Calu3 (cell line): ENCODE results near the gene LMTK2. TPM values are rescaled to one million over a fixed set of nuclear protein-coding genes. Genes with fewer than 3 reads are reported as not detected.

Experiments used
- BruUV-seq: library from RNA; stranded (reverse); fragments of 400-500 nt; replicated peaks from 2 replicates; lab custom pipeline; 2021; lab: Mats Ljungman, UMichigan
- CTCF ChIA-PET: fragments of 300-600 bp; sonication (Branson Sonifier 250); formaldehyde crosslinking; loops from one replicate; lab custom pipeline; 2022; ENCODE audit warnings: antibody characterized with exemption; lab: Charles Lee
- DNase-seq: peaks from one replicate; pipeline ENCODE4 v3.0.0; 2022
- H3K27ac Mint-ChIP-seq: one replicate; pipeline ENCODE4 v1.8.0; 2022; ENCODE audit warnings: mixed read lengths; ENCODE audit not compliant: unreplicated experiment
- H3K27me3 Mint-ChIP-seq: one replicate; pipeline ENCODE4 v1.8.0; 2022; ENCODE audit warnings: mixed read lengths; ENCODE audit not compliant: unreplicated experiment
- H3K36me3 Mint-ChIP-seq: one replicate; pipeline ENCODE4 v1.8.0; 2022; ENCODE audit warnings: mild to moderate bottlenecking, moderate library complexity, mixed read lengths; ENCODE audit not compliant: insufficient read depth, unreplicated experiment
- H3K4me1 Mint-ChIP-seq: one replicate; pipeline ENCODE4 v1.8.0; 2022; ENCODE audit warnings: mild to moderate bottlenecking, low read depth, mixed read lengths; ENCODE audit not compliant: unreplicated experiment
- H3K4me3 Mint-ChIP-seq: one replicate; pipeline ENCODE4 v1.8.0; 2022; ENCODE audit warnings: mild to moderate bottlenecking, low read depth, moderate library complexity, mixed read lengths; ENCODE audit not compliant: unreplicated experiment
- H3K9me3 Mint-ChIP-seq: one replicate; pipeline ENCODE4 v1.8.0; 2022; ENCODE audit warnings: low read depth, mixed read lengths; ENCODE audit not compliant: unreplicated experiment
- CTCF ChIP-seq: fragments of 200-600 bp; IDR thresholded peaks from one replicate; pipeline ENCODE4 v1.8.0; 2022; ENCODE audit warnings: antibody characterized with exemption; ENCODE audit not compliant: unreplicated experiment
- intact Hi-C: fragments of 100-400 bp; cut with micrococcal nuclease; formaldehyde crosslinking; loops from one replicate; pipeline ENCODE4 v1.10.0; 2022; ENCODE audit not compliant: unreplicated experiment
- total RNA-seq: library from RNA; stranded (reverse); gene quantifications from 2 replicates; pipeline ENCODE4 v1.2.3, GENCODE V29; 2022

LMTK2 gene
- total RNA-seq, 1 experiment from 2014 or later = 29.9 TPM

- no peak overlapping the region for H3K27ac Mint-ChIP-seq
- no TSS peak for BruUV-seq
Measured at GRCh38 chr7:98126311-98127142, 19.9 kb downstream of the LMTK2 start.

GRCh38 chr7:98128346-98128745 lies 21.7 kb downstream of the LMTK2 start:
- Mint-ChIP-seq H3K9me3 (no peaks in the 10 kb centered on the region), H3K4me3 (no peak overlapping the region), H3K4me1 (peaks cover 30% of the 10 kb centered on the region), H3K27me3 (no peaks in the 10 kb centered on the region), H3K27ac (no peak overlapping the region), H3K36me3 (peaks cover 6% of the 10 kb centered on the region)
- CTCF ChIA-PET = no interaction called here
- no TSS peak for BruUV-seq
- intact Hi-C loops = no loop called here
- DNase-seq = no peak
- no peak for TF ChIP-seq CTCF

More at GRCh38 chr7:98126311-98127142, 19.9 kb downstream of the LMTK2 start:
- no peak for TF ChIP-seq CTCF
- Mint-ChIP-seq H3K4me1 (peaks cover 35% of the 10 kb centered on the region), H3K36me3 (peaks cover 1% of the 10 kb centered on the region), H3K27me3 (no peaks in the 10 kb centered on the region), H3K9me3 (no peaks in the 10 kb centered on the region), H3K4me3 (no peak overlapping the region)
- CTCF ChIA-PET = no interaction called here
- intact Hi-C loops = no loop called here
- DNase-seq = no peak

- peak overlapping the region; percentile 13 for H3K4me3 Mint-ChIP-seq
- H3K36me3 Mint-ChIP-seq = peaks cover 6% of the 10 kb centered on the region
- no peaks in the 10 kb centered on the region for H3K27me3 Mint-ChIP-seq
- CTCF ChIA-PET = interaction anchor here (1.5 to 1.8 kb wide), 2 partner anchors 11 to 20 kb away, joined by 11 to 18 read pairs; no protein-coding TSS in a partner anchor
- intact Hi-C loops = loop anchor here (1.0 kb wide), 1 partner anchor 11 kb away; no protein-coding TSS in a partner anchor
- H3K27ac Mint-ChIP-seq = peak overlapping the region; percentile 83
- DNase-seq = no peak
- peaks cover 47% of the 10 kb centered on the region for H3K4me1 Mint-ChIP-seq
- no peaks in the 10 kb centered on the region for H3K9me3 Mint-ChIP-seq
- no peak for TF ChIP-seq CTCF
- BruUV-seq = no TSS peak
Measured at GRCh38 chr7:98130959-98131358, 24.3 kb downstream of the LMTK2 start.

- intact Hi-C loops = loop anchor here (1.0 kb wide), 1 partner anchor 23 kb away; no protein-coding TSS in a partner anchor
- Mint-ChIP-seq H3K36me3 (peaks cover 6% of the 10 kb centered on the region), H3K27me3 (no peaks in the 10 kb centered on the region), H3K4me3 (peak overlapping the region; percentile 3), H3K27ac (peak overlapping the region; percentile 28), H3K4me1 (peaks cover 56% of the 10 kb centered on the region), H3K9me3 (no peaks in the 10 kb centered on the region)
- no peak for TF ChIP-seq CTCF
- peak; percentile 5 for DNase-seq
- CTCF ChIA-PET = interaction anchor here (1.3 to 1.4 kb wide), 2 partner anchors 22 to 112 kb away, joined by 3 to 4 read pairs; no protein-coding TSS in a partner anchor
- BruUV-seq = no TSS peak
Measured at GRCh38 chr7:98133181-98133580, 26.5 kb downstream of the LMTK2 start.
